Measurements from ENCODE around the gene KNDC1.
"Not testable (repeated sequence)": the region's sequence is repeated elsewhere in the genome, so short reads cannot be mapped to it uniquely, and the experiment has no call there.

The KNDC1 gene

GRCh38 chr10:133227256-133227655, 67.2 kb downstream of the KNDC1 start:
- no peak for DNase-seq

GRCh38 chr10:133229265-133230043, 69.4 kb downstream of the KNDC1 start:
- DNase-seq, result no peak

GRCh38 chr10:133230044-133230361, 70.0 kb downstream of the KNDC1 start, which contains the start of gene UTF1:
TSS of gene UTF1 (plus strand) at chr10:133230217. CDS start at chr10:133230289, 72 bp downstream.
- DNase-seq, result no peak

- DNase-seq, result no peak
Measured at GRCh38 chr10:133230387-133231195, 70.6 kb downstream of the KNDC1 start.

- no peak for DNase-seq
Measured at GRCh38 chr10:133231244-133231945, 71.4 kb downstream of the KNDC1 start.

GRCh38 chr10:133231946-133232574, 72.0 kb downstream of the KNDC1 start:
- no peak for DNase-seq

GRCh38 chr10:133234796-133235195, 74.8 kb downstream of the KNDC1 start:
- not testable (repeated sequence) for DNase-seq

- DNase-seq, result no peak
Measured at GRCh38 chr10:133235265-133235855, 75.3 kb downstream of the KNDC1 start.

- no peak for DNase-seq
Measured at GRCh38 chr10:133235932-133236331, 75.9 kb downstream of the KNDC1 start.

- DNase-seq, result no peak
Measured at GRCh38 chr10:133236401-133237240, 76.6 kb downstream of the KNDC1 start.

GRCh38 chr10:133237241-133237587, 77.2 kb downstream of the KNDC1 start:
- DNase-seq, result no peak

GRCh38 chr10:133237588-133238465, 77.8 kb downstream of the KNDC1 start, which contains the start of gene VENTX:
TSS of gene VENTX (plus strand) at chr10:133237855. CDS start at chr10:133237915, 60 bp downstream.
- DNase-seq, result no peak

GRCh38 chr10:133238466-133238804, 78.4 kb downstream of the KNDC1 start:
- DNase-seq, result no peak

GRCh38 chr10:133239990-133240389, 80.0 kb downstream of the KNDC1 start:
- no peak for DNase-seq

GRCh38 chr10:133241501-133242205, 81.6 kb downstream of the KNDC1 start:
- no peak for DNase-seq

GRCh38 chr10:133242611-133243356, 82.8 kb downstream of the KNDC1 start:
- no peak for DNase-seq

GRCh38 chr10:133243593-133243992, 83.6 kb downstream of the KNDC1 start:
- no peak for DNase-seq

- no peak for DNase-seq
Measured at GRCh38 chr10:133245439-133246235, 85.6 kb downstream of the KNDC1 start.

Measured in NCI-H1436 treated with DMSO at 0.1 percent for 48 hours (cell line).